A204.1 (cell line): ENCODE measurements around the gene PRKAR2B.

Experiments used
- FAIRE-seq: peaks from 2 replicates; lab custom pipeline; 2012; peaks lifted over from hg19 to GRCh38; lab: Jason Lieb, UNC

PRKAR2B gene

GRCh38 chr7:107044347-107045194 is at the start of gene PRKAR2B:
PRKAR2B (plus strand) TSS chr7:107044705; CDS start chr7:107044908, 203 bp downstream.
- no peak for FAIRE-seq

GRCh38 chr7:106994833-106995232 is 49.7 kb upstream of the PRKAR2B start:
- no peak for FAIRE-seq

- FAIRE-seq = no peak
Observed at GRCh38 chr7:106997487-106998271, 46.8 kb upstream of the PRKAR2B start.

GRCh38 chr7:106999023-106999422 is 45.5 kb upstream of the PRKAR2B start:
- FAIRE-seq = no peak

- no peak for FAIRE-seq
Observed at GRCh38 chr7:107001490-107001889, 43.0 kb upstream of the PRKAR2B start.

- FAIRE-seq = no peak
Observed at GRCh38 chr7:107002126-107002525, 42.4 kb upstream of the PRKAR2B start.

GRCh38 chr7:107002529-107002998 is 41.9 kb upstream of the PRKAR2B start:
- no peak for FAIRE-seq

- FAIRE-seq = no peak
Observed at GRCh38 chr7:107007007-107007891, 37.3 kb upstream of the PRKAR2B start.

- FAIRE-seq = no peak
Observed at GRCh38 chr7:107007892-107008287, 36.6 kb upstream of the PRKAR2B start.

- FAIRE-seq = no peak
Observed at GRCh38 chr7:107009846-107010203, 34.7 kb upstream of the PRKAR2B start.

- FAIRE-seq = no peak
Observed at GRCh38 chr7:107012691-107013090, 31.8 kb upstream of the PRKAR2B start.

GRCh38 chr7:107014387-107015023 is 30.0 kb upstream of the PRKAR2B start:
- FAIRE-seq = no peak

- no peak for FAIRE-seq
Observed at GRCh38 chr7:107016312-107016711, 28.2 kb upstream of the PRKAR2B start.

GRCh38 chr7:107017965-107018719 is 26.4 kb upstream of the PRKAR2B start:
- no peak for FAIRE-seq

- no peak for FAIRE-seq
Observed at GRCh38 chr7:107020400-107020799, 24.1 kb upstream of the PRKAR2B start.

- no peak for FAIRE-seq
Observed at GRCh38 chr7:107021600-107021999, 22.9 kb upstream of the PRKAR2B start.

- FAIRE-seq = no peak
Observed at GRCh38 chr7:107023522-107024151, 20.9 kb upstream of the PRKAR2B start.

- FAIRE-seq = no peak
Observed at GRCh38 chr7:107024906-107025305, 19.6 kb upstream of the PRKAR2B start.

GRCh38 chr7:107025449-107026103 is 18.9 kb upstream of the PRKAR2B start:
- FAIRE-seq = no peak

- no peak for FAIRE-seq
Observed at GRCh38 chr7:107026166-107026565, 18.3 kb upstream of the PRKAR2B start.
